KOPT-K1 (cell line): ENCODE measurements around the gene NAPB.

Experiments
- H3K27ac ChIP-seq: fragments of 200-600 bp; sonication (generic); 2 replicates; pipeline ENCODE4 v1.5.1; 2016; ENCODE audit warnings: antibody characterized with exemption, mild to moderate bottlenecking, low read depth, low read length; ENCODE audit not compliant: poor library complexity, severe bottlenecking
- H3K36me3 ChIP-seq: fragments of 200-600 bp; sonication (generic); 2 replicates; pipeline ENCODE4 v1.5.1; 2017; ENCODE audit warnings: antibody characterized with exemption, mild to moderate bottlenecking, low read length, moderate library complexity; ENCODE audit not compliant: insufficient read depth
- H3K9me3 ChIP-seq: fragments of 200-600 bp; sonication (generic); 2 replicates; pipeline ENCODE4 v1.5.1; 2017; ENCODE audit warnings: antibody characterized with exemption, low read length, mild to moderate bottlenecking; ENCODE audit not compliant: insufficient read depth, poor library complexity, severe bottlenecking

The NAPB gene

GRCh38 chr20:23419657-23419994 lies 1.7 kb downstream of the NAPB start:
- no peaks in the 10 kb centered on the region for H3K36me3 ChIP-seq
- H3K27ac ChIP-seq, result no peak overlapping the region
- H3K9me3 ChIP-seq, result no peaks in the 10 kb centered on the region

- H3K36me3 ChIP-seq, result no peaks in the 10 kb centered on the region
- H3K27ac ChIP-seq, result no peak overlapping the region
- H3K9me3 ChIP-seq, result no peaks in the 10 kb centered on the region
These were observed 3.4 kb downstream of the NAPB start for GRCh38 chr20:23417861-23418260.

GRCh38 chr20:23415959-23416583 lies 5.2 kb downstream of the NAPB start:
- no peak overlapping the region for H3K27ac ChIP-seq
- no peaks in the 10 kb centered on the region for H3K36me3 ChIP-seq
- no peaks in the 10 kb centered on the region for H3K9me3 ChIP-seq

- Histone ChIP-seq H3K27ac (no peak overlapping the region), H3K36me3 (no peaks in the 10 kb centered on the region), H3K9me3 (no peaks in the 10 kb centered on the region)
These were observed 5.7 kb downstream of the NAPB start for GRCh38 chr20:23415555-23415954.

GRCh38 chr20:23414526-23415188 lies 6.6 kb downstream of the NAPB start:
- Histone ChIP-seq H3K9me3 (no peaks in the 10 kb centered on the region), H3K36me3 (no peaks in the 10 kb centered on the region), H3K27ac (no peak overlapping the region)

GRCh38 chr20:23413862-23414422 lies 7.3 kb downstream of the NAPB start:
- Histone ChIP-seq H3K36me3 (no peaks in the 10 kb centered on the region), H3K9me3 (no peaks in the 10 kb centered on the region), H3K27ac (no peak overlapping the region)

GRCh38 chr20:23412026-23412425 lies 9.3 kb downstream of the NAPB start:
- H3K36me3 ChIP-seq, result no peaks in the 10 kb centered on the region
- no peak overlapping the region for H3K27ac ChIP-seq
- H3K9me3 ChIP-seq, result no peaks in the 10 kb centered on the region

- Histone ChIP-seq H3K27ac (no peak overlapping the region), H3K36me3 (no peaks in the 10 kb centered on the region), H3K9me3 (no peaks in the 10 kb centered on the region)
These were observed 10.2 kb downstream of the NAPB start for GRCh38 chr20:23410916-23411695.

GRCh38 chr20:23409800-23410199 lies 11.5 kb downstream of the NAPB start:
- Histone ChIP-seq H3K27ac (no peak overlapping the region), H3K36me3 (no peaks in the 10 kb centered on the region), H3K9me3 (no peaks in the 10 kb centered on the region)

GRCh38 chr20:23408957-23409356 lies 12.3 kb downstream of the NAPB start:
- no peaks in the 10 kb centered on the region for H3K9me3 ChIP-seq
- no peaks in the 10 kb centered on the region for H3K36me3 ChIP-seq
- H3K27ac ChIP-seq, result no peak overlapping the region

- no peaks in the 10 kb centered on the region for H3K36me3 ChIP-seq
- no peaks in the 10 kb centered on the region for H3K9me3 ChIP-seq
- no peak overlapping the region for H3K27ac ChIP-seq
These were observed 13.4 kb downstream of the NAPB start for GRCh38 chr20:23407781-23408464.

- Histone ChIP-seq H3K36me3 (no peaks in the 10 kb centered on the region), H3K9me3 (no peaks in the 10 kb centered on the region), H3K27ac (no peak overlapping the region)
These were observed 14.4 kb downstream of the NAPB start for GRCh38 chr20:23406880-23407279.

GRCh38 chr20:23404196-23404595 lies 17.1 kb downstream of the NAPB start:
- no peak overlapping the region for H3K27ac ChIP-seq
- H3K9me3 ChIP-seq, result no peaks in the 10 kb centered on the region
- H3K36me3 ChIP-seq, result peaks cover 4% of the 10 kb centered on the region

GRCh38 chr20:23403751-23404150 lies 17.5 kb downstream of the NAPB start:
- Histone ChIP-seq H3K27ac (no peak overlapping the region), H3K9me3 (no peaks in the 10 kb centered on the region), H3K36me3 (peaks cover 4% of the 10 kb centered on the region)

GRCh38 chr20:23401051-23401450 lies 20.2 kb downstream of the NAPB start:
- H3K36me3 ChIP-seq, result peaks cover 8% of the 10 kb centered on the region
- H3K27ac ChIP-seq, result no peak overlapping the region
- H3K9me3 ChIP-seq, result no peaks in the 10 kb centered on the region
